ENCODE results near the gene LPP. TPM values are rescaled to one million over a fixed set of nuclear protein-coding genes. Genes with fewer than 3 reads are reported as not detected.

LPP gene
- total and polyA plus RNA-seq, 9 of the 15 experiments (the other 6 are each of a cell fraction or from before 2014, with no cell fraction given) = 0.07 to 0.18 TPM; not detected in 7

DNA sequence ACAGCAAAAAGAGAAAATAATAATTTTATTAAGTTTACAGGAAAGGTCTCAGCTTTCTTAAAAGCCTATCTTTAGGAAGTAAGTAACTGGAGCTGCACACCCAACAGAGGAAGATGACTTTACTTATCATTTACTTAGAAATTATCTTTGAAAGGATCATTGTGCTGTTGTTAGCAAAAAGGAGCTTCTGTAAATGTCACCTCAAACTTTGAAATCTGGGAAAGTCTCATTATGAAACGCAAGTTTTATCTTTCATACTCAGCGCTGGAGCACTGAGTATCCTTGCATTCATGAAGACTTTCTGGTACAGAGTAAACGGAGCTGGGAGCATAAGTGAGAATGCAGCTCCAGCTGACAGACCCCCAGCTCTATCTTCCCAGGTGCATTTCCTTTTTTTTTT, 526.6 kb downstream of the LPP start:
- no peak overlapping the region for H2AFZ ChIP-seq (ENCODE audit: low read depth, low read length)
- H4K20me1 ChIP-seq (replicated peaks; ENCODE audit: control insufficient read depth, insufficient read depth, low read length) = no peaks in the 10 kb centered on the region
- intact Hi-C loops (cut with micrococcal nuclease) (no loop called here), in situ Hi-C loops (cut with MboI) (no loop called here)
- DNase-seq (ENCODE audit: extremely low read depth in 1 of 4, low spot score in 3 of 4) = no peak
- no peak overlapping the region for H3K9ac ChIP-seq (ENCODE audit: insufficient read depth in 1 of 2, low read depth in 2 of 2, low read length in 2 of 2)
- no peaks in the 10 kb centered on the region for H3K36me3 ChIP-seq (ENCODE audit: control insufficient read depth, insufficient read depth, low read length)
- H3K4me2 ChIP-seq (ENCODE audit: insufficient read depth, low read length) = no peak overlapping the region
- FAIRE-seq = no peak
- no TSS peak for BruUV-seq (replicated peaks)
- ChIA-PET CTCF (ENCODE audit: low intra/inter-chr PET ratio) (no interaction called here), POLR2A (no interaction called here)
- 0 out of 2 replicates have a peak, but pooled peaks cover 1% of the 10 kb centered on the region for H3K9me3 ChIP-seq (replicated peaks; ENCODE audit: control insufficient read depth, insufficient read depth, low read depth, low read length)
- TF ChIP-seq PRPF4 (IDR thresholded peaks at IDR 0.05; ENCODE audit: insufficient read depth, low read depth, low read length, poor library complexity, severe bottlenecking) = no peak
- no peak for TF ChIP-seq HEY1 (CRISPR knock-in tag; IDR thresholded peaks at IDR 0.05; ENCODE audit: borderline replicate concordance)
- no peak for TF ChIP-seq STAT6 (CRISPR knock-in tag; IDR thresholded peaks at IDR 0.05)
- TF ChIP-seq GTF2F1 (IDR thresholded peaks at IDR 0.05; ENCODE audit: low read depth, low read length) = no peak
- no peak for TF ChIP-seq ZC3H8 (IDR thresholded peaks at IDR 0.05)
- no peak for TF ChIP-seq ATF1 (CRISPR knock-in tag; IDR thresholded peaks at IDR 0.05)
- TF ChIP-seq ATF1 (tag; IDR thresholded peaks at IDR 0.05) = no peak
- TF ChIP-seq SMARCA4 (IDR thresholded peaks at IDR 0.05) = no peak
- no peak for TF ChIP-seq RBM34 (IDR thresholded peaks at IDR 0.05; ENCODE audit: borderline replicate concordance, insufficient read depth, low read length)
- TF ChIP-seq CHCHD3 (CRISPR knock-in tag; IDR thresholded peaks at IDR 0.05) = no peak
- TF ChIP-seq TEAD4 (IDR thresholded peaks at IDR 0.05; ENCODE audit: low read length) = no peak
- TF ChIP-seq TEAD4 (CRISPR knock-in tag; IDR thresholded peaks at IDR 0.05; ENCODE audit: borderline replicate concordance) = no peak
- no peak for TF ChIP-seq ZNF75A (CRISPR knock-in tag; IDR thresholded peaks at IDR 0.05)
- TF ChIP-seq PTTG1 (tag; IDR thresholded peaks at IDR 0.05; ENCODE audit: low read depth) = no peak
- TF ChIP-seq, protein P1, sequence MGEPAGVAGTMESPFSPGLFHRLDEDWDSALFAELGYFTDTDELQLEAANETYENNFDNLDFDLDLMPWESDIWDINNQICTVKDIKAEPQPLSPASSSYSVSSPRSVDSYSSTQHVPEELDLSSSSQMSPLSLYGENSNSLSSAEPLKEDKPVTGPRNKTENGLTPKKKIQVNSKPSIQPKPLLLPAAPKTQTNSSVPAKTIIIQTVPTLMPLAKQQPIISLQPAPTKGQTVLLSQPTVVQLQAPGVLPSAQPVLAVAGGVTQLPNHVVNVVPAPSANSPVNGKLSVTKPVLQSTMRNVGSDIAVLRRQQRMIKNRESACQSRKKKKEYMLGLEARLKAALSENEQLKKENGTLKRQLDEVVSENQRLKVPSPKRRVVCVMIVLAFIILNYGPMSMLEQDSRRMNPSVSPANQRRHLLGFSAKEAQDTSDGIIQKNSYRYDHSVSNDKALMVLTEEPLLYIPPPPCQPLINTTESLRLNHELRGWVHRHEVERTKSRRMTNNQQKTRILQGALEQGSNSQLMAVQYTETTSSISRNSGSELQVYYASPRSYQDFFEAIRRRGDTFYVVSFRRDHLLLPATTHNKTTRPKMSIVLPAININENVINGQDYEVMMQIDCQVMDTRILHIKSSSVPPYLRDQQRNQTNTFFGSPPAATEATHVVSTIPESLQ (CRISPR knock-in tag; IDR thresholded peaks at IDR 0.05) = no peak
- TF ChIP-seq CAMTA2 (CRISPR knock-in tag; conservative IDR thresholded peaks at IDR 0.05) = no peak
- no peak for TF ChIP-seq PHB2 (IDR thresholded peaks at IDR 0.05; ENCODE audit: low read depth)
- TF ChIP-seq HDAC6 (IDR thresholded peaks at IDR 0.05; ENCODE audit: low read depth, low read length) = no peak
- H3K9me1 ChIP-seq (ENCODE audit: control insufficient read depth, insufficient read depth, low read length) = no peaks in the 10 kb centered on the region
- H3K4me1 ChIP-seq (replicated peaks in 1 of 2; ENCODE audit: control insufficient read depth in 2 of 2, insufficient read depth in 2 of 2, low read length in 2 of 2) = no peaks in the 10 kb centered on the region
- 0% methylated on average over 3 of the region's 3 CpGs for WGBS (ENCODE audit: insufficient coverage, low coverage, missing lambda C conversion rate)
- ATAC-seq = no peak
- H3K4me3 ChIP-seq = no peak overlapping the region
- no peaks in the 10 kb centered on the region for H3K27me3 ChIP-seq (ENCODE audit: control insufficient read depth in 2 of 2, insufficient read depth in 2 of 2, low read length in 2 of 2)
- no peak overlapping the region for H3K27ac ChIP-seq (ENCODE audit: extremely low read depth, low read depth, low read length)
- no peaks in the 10 kb centered on the region for H3K79me2 ChIP-seq (ENCODE audit: control insufficient read depth, insufficient read depth, low read length)

Data from K562 (cell line).